K562 (cell line): ENCODE data around the gene KDM4C. TPM values are rescaled to one million over a fixed set of nuclear protein-coding genes. Genes with fewer than 3 reads are reported as not detected.

Experiments used
- ATF2 ChIP-seq: sonication (generic); formaldehyde crosslinking; IDR thresholded peaks from 2 replicates; pipeline ENCODE4 v1.8.1; 2022; ENCODE audit warnings: missing genetic modification reagents
- BRD9 ChIP-seq: fragments of 450-650 bp; IDR thresholded peaks from 2 replicates; pipeline ENCODE4 v1.6.1; 2018; ENCODE audit warnings: low read depth; ENCODE audit not compliant: partially characterized antibody
- EHMT2 ChIP-seq: fragments of 450-650 bp; IDR thresholded peaks from 2 replicates; pipeline ENCODE4 v1.6.1; 2018; ENCODE audit warnings: antibody characterized with exemption
- ELF1 ChIP-seq: fragments of 200-800 bp; sonication (Bioruptor generic); IDR thresholded peaks from 2 replicates; pipeline ENCODE4 v1.6.1; 2016; ENCODE audit warnings: missing genetic modification characterization, missing compliant biosample characterization
- KDM4B ChIP-seq, 2 experiments: fragments of 450-650 bp in 1 of 2; sonication (generic) in 1 of 2; IDR thresholded peaks; 2 replicates each; pipeline ENCODE4 v1.6.1; 2016 to 2017; ENCODE audit warnings: borderline replicate concordance in 2 of 2, antibody characterized with exemption in 1 of 2, low read depth in 1 of 2, mild to moderate bottlenecking in 1 of 2
- LCOR ChIP-seq: sonication (generic); formaldehyde crosslinking; IDR thresholded peaks from 2 replicates; pipeline ENCODE4 v1.8.0; 2022; ENCODE audit warnings: mild to moderate bottlenecking, missing genetic modification reagents
- NCOR1 ChIP-seq: fragments of 450-650 bp; IDR thresholded peaks from 2 replicates; pipeline ENCODE4 v1.6.1; 2016; ENCODE audit warnings: mild to moderate bottlenecking, moderate library complexity
- NONO ChIP-seq, 2 experiments: fragments of 200-400 bp in 1 of 2; fragments of 450-650 bp in 1 of 2; formaldehyde crosslinking in 1 of 2; IDR thresholded peaks; 2 replicates each; pipeline ENCODE4 v1.6.1; 2017; ENCODE audit warnings: low read depth in 2 of 2, mild to moderate bottlenecking in 2 of 2, moderate library complexity in 2 of 2, low read length in 1 of 2
- PATZ1 ChIP-seq: fragments of 250-450 bp; sonication (Bioruptor Pico); IDR thresholded peaks from 2 replicates; pipeline ENCODE4 v1.5.0; 2020; ENCODE audit warnings: mild to moderate bottlenecking, borderline replicate concordance
- YBX1 ChIP-seq: fragments of 450-650 bp; IDR thresholded peaks from 2 replicates; pipeline ENCODE4 v1.7.1; 2016; ENCODE audit warnings: mild to moderate bottlenecking
- ZBTB17 ChIP-seq: fragments of 450-650 bp; formaldehyde crosslinking; IDR thresholded peaks from 2 replicates; pipeline ENCODE4 v1.4.0; 2020; ENCODE audit warnings: mild to moderate bottlenecking
- ZBTB2 ChIP-seq: fragments of 450-650 bp; IDR thresholded peaks from 2 replicates; pipeline ENCODE4 v1.6.1; 2016; ENCODE audit warnings: antibody characterized with exemption
- ZFP91 ChIP-seq: sonication (generic); formaldehyde crosslinking; IDR thresholded peaks from 2 replicates; pipeline ENCODE4 v1.8.0; 2022; ENCODE audit warnings: mild to moderate bottlenecking, missing genetic modification reagents
- ZNF124 ChIP-seq: sonication (generic); formaldehyde crosslinking; IDR thresholded peaks from 2 replicates; pipeline ENCODE4 v1.8.1; 2022; ENCODE audit warnings: missing genetic modification reagents
- ZNF639 ChIP-seq, 2 experiments: fragments of 200-800 bp in 1 of 2; sonication (Bioruptor generic) in 1 of 2; sonication (generic) in 1 of 2; formaldehyde crosslinking in 1 of 2; IDR thresholded peaks in 1 of 2; conservative IDR thresholded peaks in 1 of 2; 2 replicates each; pipeline versions ENCODE4 v1.5.0 to v1.6.1; 2016 to 2020; ENCODE audit warnings: missing compliant biosample characterization in 1 of 2, missing genetic modification characterization in 1 of 2, missing genetic modification reagents in 1 of 2
- ZNF655 ChIP-seq: fragments of 250-450 bp; sonication (Bioruptor Pico); IDR thresholded peaks from 2 replicates; pipeline ENCODE4 v1.5.0; 2021
- ZNF695 ChIP-seq: fragments of 450-650 bp; formaldehyde crosslinking; IDR thresholded peaks from 2 replicates; pipeline ENCODE4 v1.4.0; 2020; ENCODE audit warnings: mild to moderate bottlenecking, moderate library complexity
- polyA plus RNA-seq, 8 experiments: library from polyadenylated mRNA; depleted of rRNA in 4 of 8; stranded (reverse) in 5 of 8; unstranded in 3 of 8; fragments of >200 nt; fragmentation: Nextera tagmentation in 2 of 8; fragmentation: Illumina TruSeq in 1 of 8; extraction: Ambion mirVana in 2 of 8; extraction: Trizol in 1 of 8; gene quantifications; 2 replicates each; pipeline versions ENCODE4 v1.2.1 to v1.2.3, GENCODE V29; 2011 to 2014; ENCODE audit warnings: inconsistent platforms in 1 of 8, missing spikeins in 1 of 8
- total RNA-seq, 7 experiments: library from RNA; depleted of rRNA in 6 of 7; stranded (reverse); fragments of >200 nt in 6 of 7; fragmentation: Illumina TruSeq in 2 of 7; extraction: Trizol in 2 of 7; gene quantifications; 2 replicates each; pipeline versions ENCODE4 v1.2.1 to v1.2.3, GENCODE V29; 2011 to 2021; ENCODE audit warnings: low replicate concordance in 1 of 7

Gene KDM4C
- total and polyA plus RNA-seq, 9 of the 15 experiments (the other 6 are each of a cell fraction or from before 2014, with no cell fraction given), result 5.4 to 17.0 (median 12.6) TPM

- no peak for TF ChIP-seq PATZ1 (CRISPR knock-in tag)
- no peak for TF ChIP-seq ZBTB17
- TF ChIP-seq NCOR1, result no peak
- TF ChIP-seq LCOR (CRISPR knock-in tag), result no peak; the same call in 1 of the 2 replicates
- no peak for TF ChIP-seq BRD9
- TF ChIP-seq ZNF124 (CRISPR knock-in tag), result no peak
- no peak for TF ChIP-seq YBX1
- TF ChIP-seq ZNF695 (CRISPR knock-in tag), result no peak
- TF ChIP-seq ATF2 (CRISPR knock-in tag), result no peak
- no peak for TF ChIP-seq KDM4B (IDR thresholded peaks at IDR 0.05; ENCODE audit: borderline replicate concordance in 2 of 2, low read depth in 1 of 2)
- no peak for TF ChIP-seq NONO (IDR thresholded peaks at IDR 0.05; ENCODE audit: low read depth in 2 of 2, low read length in 1 of 2)
- TF ChIP-seq ZNF655, result no peak
- TF ChIP-seq ZFP91, result peak; percentile 93
- peak; percentile 66 for TF ChIP-seq ZBTB2
- TF ChIP-seq ELF1 (tag), result peak; percentile 88
- TF ChIP-seq EHMT2, result no peak
- TF ChIP-seq ZNF639 (CRISPR knock-in tag; conservative IDR thresholded peaks at IDR 0.05 in 1 of 2, IDR thresholded peaks at IDR 0.05 in 1 of 2), result peak in 1 of 2 experiments; percentile 63; a peak in 1 of 4 replicates
Observed at GRCh38 chr9:6757456-6758247, at the start of gene KDM4C (continued).
